HEK293 (cell line): ENCODE measurements around the gene PDRG1.

Source experiments
- CTCF ChIA-PET: fragments of 350-600 bp; formaldehyde crosslinking; extraction: SDS; loops from one replicate; lab custom pipeline; 2021; ENCODE audit warnings: antibody characterized with exemption; lab: Yijun Ruan, JAX
- POLR2A ChIA-PET: fragments of 300-600 bp; formaldehyde crosslinking; extraction: SDS; loops from one replicate; lab custom pipeline; 2020; ENCODE audit warnings: antibody characterized with exemption, inconsistent platforms; lab: Yijun Ruan, JAX
- H3K27ac ChIP-seq: fragments of 200-500 bp; sonication (Bioruptor generic); 2 replicates; pipeline ENCODE4 v1.5.1; 2014; ENCODE audit warnings: low read depth, low read length, control low read depth, inconsistent platforms; ENCODE audit errors: extremely low read depth
- H3K36me3 ChIP-seq, 2 experiments: fragments of 200-500 bp in 1 of 2; sonication (Bioruptor generic) in 1 of 2; 1 replicate in 1 of 2; 2 replicates in 1 of 2; pipeline ENCODE4 v1.5.1; 2014 to 2017; ENCODE audit warnings: inconsistent platforms in 2 of 2, low read length in 2 of 2; ENCODE audit not compliant: control insufficient read depth in 2 of 2, insufficient read depth in 1 of 2
- H3K4me1 ChIP-seq: fragments of 200-500 bp; sonication (Bioruptor generic); 2 replicates; pipeline ENCODE4 v1.5.1; 2014; ENCODE audit warnings: mild to moderate bottlenecking, low read length, inconsistent platforms; ENCODE audit not compliant: control insufficient read depth, insufficient read depth
- H3K4me3 ChIP-seq: 2 replicates; pipeline ENCODE4 v1.5.1; 2011; ENCODE audit warnings: low read depth, mild to moderate bottlenecking, control low read depth, low read length, moderate library complexity
- H3K9me3 ChIP-seq: fragments of 200-500 bp; sonication (Bioruptor generic); 2 replicates; pipeline ENCODE4 v1.5.1; 2014; ENCODE audit warnings: low read depth, low read length, inconsistent platforms; ENCODE audit not compliant: control insufficient read depth, insufficient read depth
- BCL11A ChIP-seq: fragments of 450-650 bp; formaldehyde crosslinking; IDR thresholded peaks from 2 replicates; pipeline ENCODE4 v1.5.1; 2016; ENCODE audit warnings: low read depth, missing biosample characterization, missing genetic modification characterization
- GLIS1 ChIP-seq: fragments of 450-650 bp; formaldehyde crosslinking; IDR thresholded peaks from 2 replicates; pipeline ENCODE4 v1.5.1; 2016; ENCODE audit warnings: missing biosample characterization, missing genetic modification characterization
- KLF1 ChIP-seq: fragments of 450-650 bp; formaldehyde crosslinking; IDR thresholded peaks from 2 replicates; pipeline ENCODE4 v1.5.1; 2016; ENCODE audit warnings: missing biosample characterization, missing genetic modification characterization
- MEIS1 ChIP-seq: sonication (generic); formaldehyde crosslinking; IDR thresholded peaks from 2 replicates; pipeline ENCODE4 v1.8.1; 2022; ENCODE audit warnings: missing genetic modification reagents, mild to moderate bottlenecking, borderline replicate concordance
- OVOL3 ChIP-seq: fragments of 450-650 bp; formaldehyde crosslinking; IDR thresholded peaks from 2 replicates; pipeline ENCODE4 v1.5.1; 2016; ENCODE audit warnings: missing biosample characterization, missing genetic modification characterization
- PATZ1 ChIP-seq: fragments of 450-650 bp; formaldehyde crosslinking; IDR thresholded peaks from 2 replicates; pipeline ENCODE4 v1.5.1; 2016; ENCODE audit warnings: missing biosample characterization, missing genetic modification characterization
- PRDM2 ChIP-seq: fragments of 450-650 bp; formaldehyde crosslinking; IDR thresholded peaks from 2 replicates; pipeline ENCODE4 v1.5.1; 2016; ENCODE audit warnings: missing biosample characterization, missing genetic modification characterization, borderline replicate concordance
- SCRT1 ChIP-seq: fragments of 450-650 bp; formaldehyde crosslinking; IDR thresholded peaks from 2 replicates; pipeline ENCODE4 v1.5.1; 2016; ENCODE audit warnings: missing biosample characterization, missing genetic modification characterization, borderline replicate concordance
- WT1 ChIP-seq: fragments of 450-650 bp; formaldehyde crosslinking; IDR thresholded peaks from 2 replicates; pipeline ENCODE4 v1.5.1; 2016; ENCODE audit warnings: missing biosample characterization, missing genetic modification characterization
- ZBTB48 ChIP-seq: fragments of 450-650 bp; formaldehyde crosslinking; IDR thresholded peaks from 2 replicates; pipeline ENCODE4 v1.5.1; 2016; ENCODE audit warnings: missing biosample characterization, missing genetic modification characterization
- ZEB2 ChIP-seq: fragments of 450-650 bp; formaldehyde crosslinking; IDR thresholded peaks from 2 replicates; pipeline ENCODE4 v1.5.1; 2016; ENCODE audit warnings: missing biosample characterization, missing genetic modification characterization
- ZFP41 ChIP-seq: fragments of 450-650 bp; formaldehyde crosslinking; IDR thresholded peaks from 2 replicates; pipeline ENCODE4 v1.5.1; 2016; ENCODE audit warnings: missing biosample characterization, missing genetic modification characterization, borderline replicate concordance
- ZNF175 ChIP-seq: fragments of 450-650 bp; formaldehyde crosslinking; IDR thresholded peaks from 2 replicates; pipeline ENCODE4 v1.5.1; 2016; ENCODE audit warnings: missing biosample characterization, missing genetic modification characterization
- ZNF2 ChIP-seq: fragments of 450-650 bp; formaldehyde crosslinking; IDR thresholded peaks from 2 replicates; pipeline ENCODE4 v1.5.1; 2016; ENCODE audit warnings: missing biosample characterization, missing genetic modification characterization
- ZNF202 ChIP-seq: fragments of 450-650 bp; formaldehyde crosslinking; IDR thresholded peaks from 2 replicates; pipeline ENCODE4 v1.5.1; 2016; ENCODE audit warnings: missing biosample characterization, missing genetic modification characterization, borderline replicate concordance
- ZNF223 ChIP-seq: fragments of 450-650 bp; formaldehyde crosslinking; IDR thresholded peaks from 2 replicates; pipeline ENCODE4 v1.5.1; 2016; ENCODE audit warnings: missing biosample characterization, missing genetic modification characterization
- ZNF311 ChIP-seq: fragments of 450-650 bp; formaldehyde crosslinking; IDR thresholded peaks from 2 replicates; pipeline ENCODE4 v1.5.1; 2017; ENCODE audit warnings: missing biosample characterization, missing genetic modification characterization, borderline replicate concordance
- ZNF530 ChIP-seq: fragments of 450-650 bp; formaldehyde crosslinking; IDR thresholded peaks from 2 replicates; pipeline ENCODE4 v1.5.1; 2016; ENCODE audit warnings: low read depth, missing biosample characterization, missing genetic modification characterization
- ZNF560 ChIP-seq: fragments of 450-650 bp; formaldehyde crosslinking; IDR thresholded peaks from 2 replicates; pipeline ENCODE4 v1.5.1; 2017; ENCODE audit warnings: missing biosample characterization, missing genetic modification characterization, borderline replicate concordance
- ZNF585B ChIP-seq: fragments of 450-650 bp; formaldehyde crosslinking; IDR thresholded peaks from 2 replicates; pipeline ENCODE4 v1.5.1; 2016; ENCODE audit warnings: missing biosample characterization, missing genetic modification characterization
- ZNF830 ChIP-seq: fragments of 450-650 bp; IDR thresholded peaks from 2 replicates; pipeline ENCODE4 v1.5.0; 2018; ENCODE audit warnings: missing biosample characterization, missing genetic modification characterization, low read depth, mild to moderate bottlenecking, moderate library complexity
- ZSCAN23 ChIP-seq: fragments of 450-650 bp; formaldehyde crosslinking; IDR thresholded peaks from 2 replicates; pipeline ENCODE4 v1.5.1; 2016; ENCODE audit warnings: missing biosample characterization, missing genetic modification characterization
- TF ChIP-seq, protein P1 (sequence below): fragments of 450-650 bp; formaldehyde crosslinking; IDR thresholded peaks from 2 replicates; pipeline ENCODE4 v1.5.0; 2017; ENCODE audit warnings: missing biosample characterization, missing genetic modification characterization, borderline replicate concordance

Gene PDRG1

DNA sequence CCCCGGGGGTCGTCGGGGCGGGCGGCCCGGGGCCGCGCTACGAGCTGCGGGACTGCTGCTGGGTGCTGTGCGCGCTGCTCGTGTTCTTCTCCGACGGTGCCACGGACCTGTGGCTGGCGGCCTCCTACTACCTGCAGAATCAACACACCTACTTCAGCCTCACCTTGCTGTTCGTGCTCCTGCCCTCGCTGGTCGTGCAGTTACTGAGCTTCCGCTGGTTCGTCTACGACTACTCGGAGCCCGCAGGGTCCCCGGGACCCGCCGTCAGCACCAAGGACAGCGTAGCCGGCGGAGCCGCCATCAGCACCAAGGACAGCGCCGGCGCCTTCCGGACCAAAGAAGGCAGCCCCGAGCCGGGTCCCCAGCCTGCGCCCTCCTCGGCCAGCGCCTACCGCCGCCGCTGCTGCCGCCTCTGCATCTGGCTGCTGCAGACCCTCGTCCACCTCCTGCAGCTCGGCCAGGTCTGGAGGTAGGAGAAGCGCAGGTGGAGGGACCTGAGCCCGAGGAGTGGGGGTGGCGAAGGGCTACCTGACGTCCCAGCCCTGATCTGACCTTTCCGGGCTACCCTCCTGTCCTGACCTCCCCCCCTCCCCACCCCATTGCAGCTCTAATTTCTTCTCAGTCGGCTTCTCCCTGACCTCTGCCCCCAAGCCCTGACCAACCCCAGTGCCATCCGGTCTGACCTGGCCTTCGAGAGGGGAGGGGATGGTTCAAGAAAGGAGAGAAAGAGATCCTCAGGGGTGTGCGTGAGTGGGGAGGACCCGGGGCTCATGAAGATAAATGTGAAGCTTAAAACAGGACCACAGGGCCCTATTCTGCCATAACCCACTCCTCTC is 16.7 kb upstream of the PDRG1 start:
- Histone ChIP-seq H3K4me1 (no peaks in the 10 kb centered on the region), H3K27ac (no peak overlapping the region), H3K36me3 (no peaks in the 10 kb centered on the region), H3K9me3 (no peaks in the 10 kb centered on the region), H3K4me3 (peak overlapping the region; percentile 42)
- ChIA-PET CTCF (interaction anchor here (0.6 to 0.9 kb wide), 5 partner anchors 14 to 661 kb away, joined by 3 to 4 read pairs (median 3); partner anchors contain the start of gene PDRG1), POLR2A (no interaction called here)
- peak; percentile 45; the same call in 1 of the 2 replicates for TF ChIP-seq BCL11A (tag by site-specific recombination)
- TF ChIP-seq WT1: 0 out of 2 replicates have a peak, but pooled peaks have one; percentile 17
- TF ChIP-seq ZEB2 (tag by site-specific recombination): peak; percentile 81
- TF ChIP-seq ZBTB48 (tag by site-specific recombination): 0 out of 2 replicates have a peak, but pooled peaks have one; percentile 29
- TF ChIP-seq ZNF830 (tag by site-specific recombination): no peak
- TF ChIP-seq SCRT1 (tag by site-specific recombination): no peak
- TF ChIP-seq ZNF223 (tag by site-specific recombination): peak; percentile 67; the same call in 1 of the 2 replicates
- no peak for TF ChIP-seq PRDM2
- TF ChIP-seq ZNF202 (tag by site-specific recombination): no peak
- TF ChIP-seq ZNF560 (tag by site-specific recombination): peak; percentile 56; the same call in 1 of the 2 replicates
- 0 out of 2 replicates have a peak, but pooled peaks have one; percentile 46 for TF ChIP-seq ZSCAN23 (tag by site-specific recombination)
- TF ChIP-seq ZNF175 (tag by site-specific recombination): no peak
- TF ChIP-seq GLIS1 (tag by site-specific recombination): peak; percentile 17; the same call in 1 of the 2 replicates
- TF ChIP-seq KLF1 (tag by site-specific recombination): no peak; the same call in 1 of the 2 replicates
- TF ChIP-seq PATZ1 (tag by site-specific recombination): no peak; the same call in 1 of the 2 replicates
- no peak for TF ChIP-seq ZNF311 (tag by site-specific recombination)
- no peak for TF ChIP-seq ZFP41 (tag by site-specific recombination)
- TF ChIP-seq ZNF585B (tag by site-specific recombination): no peak
- 0 out of 2 replicates have a peak, but pooled peaks have one; percentile 35 for TF ChIP-seq ZNF2 (tag by site-specific recombination)
- no peak for TF ChIP-seq ZNF530 (tag by site-specific recombination)
- peak; percentile 92 for TF ChIP-seq MEIS1 (CRISPR knock-in tag)
- TF ChIP-seq OVOL3: no peak
- TF ChIP-seq, protein P1, sequence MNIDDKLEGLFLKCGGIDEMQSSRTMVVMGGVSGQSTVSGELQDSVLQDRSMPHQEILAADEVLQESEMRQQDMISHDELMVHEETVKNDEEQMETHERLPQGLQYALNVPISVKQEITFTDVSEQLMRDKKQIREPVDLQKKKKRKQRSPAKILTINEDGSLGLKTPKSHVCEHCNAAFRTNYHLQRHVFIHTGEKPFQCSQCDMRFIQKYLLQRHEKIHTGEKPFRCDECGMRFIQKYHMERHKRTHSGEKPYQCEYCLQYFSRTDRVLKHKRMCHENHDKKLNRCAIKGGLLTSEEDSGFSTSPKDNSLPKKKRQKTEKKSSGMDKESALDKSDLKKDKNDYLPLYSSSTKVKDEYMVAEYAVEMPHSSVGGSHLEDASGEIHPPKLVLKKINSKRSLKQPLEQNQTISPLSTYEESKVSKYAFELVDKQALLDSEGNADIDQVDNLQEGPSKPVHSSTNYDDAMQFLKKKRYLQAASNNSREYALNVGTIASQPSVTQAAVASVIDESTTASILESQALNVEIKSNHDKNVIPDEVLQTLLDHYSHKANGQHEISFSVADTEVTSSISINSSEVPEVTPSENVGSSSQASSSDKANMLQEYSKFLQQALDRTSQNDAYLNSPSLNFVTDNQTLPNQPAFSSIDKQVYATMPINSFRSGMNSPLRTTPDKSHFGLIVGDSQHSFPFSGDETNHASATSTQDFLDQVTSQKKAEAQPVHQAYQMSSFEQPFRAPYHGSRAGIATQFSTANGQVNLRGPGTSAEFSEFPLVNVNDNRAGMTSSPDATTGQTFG (tag by site-specific recombination): no peak
